CD4-positive, alpha-beta T cell treated with Interleukin-17A for 4 hours (primary cell): ENCODE results near the gene RBKS.
"Not testable (repeated sequence)": the region's sequence is repeated elsewhere in the genome, so short reads cannot be mapped to it uniquely, and the experiment has no call there.

ENCODE experiments used
- DNase-seq: peaks from one replicate; pipeline ENCODE4 v3.0.0-alpha.2; 2020; ENCODE audit warnings: mixed read lengths

The RBKS gene

GRCh38 chr2:27870724-27871123 is 19.5 kb downstream of the RBKS start:
- no peak for DNase-seq

- no peak for DNase-seq
These were observed 20.4 kb downstream of the RBKS start for GRCh38 chr2:27869763-27870162.

GRCh38 chr2:27866237-27866636 is 23.9 kb downstream of the RBKS start:
- DNase-seq: no peak

- DNase-seq: not testable (repeated sequence)
These were observed 26.2 kb downstream of the RBKS start for GRCh38 chr2:27863955-27864354.

- no peak for DNase-seq
These were observed 27.0 kb downstream of the RBKS start for GRCh38 chr2:27863146-27863545.

GRCh38 chr2:27860111-27860510 is 30.1 kb downstream of the RBKS start:
- DNase-seq: no peak

- DNase-seq: no peak
These were observed 32.6 kb downstream of the RBKS start for GRCh38 chr2:27857417-27858172.

GRCh38 chr2:27856956-27857355 is 33.2 kb downstream of the RBKS start:
- DNase-seq: no peak

GRCh38 chr2:27856386-27856785 is 33.8 kb downstream of the RBKS start:
- no peak for DNase-seq

- DNase-seq: no peak
These were observed 34.7 kb downstream of the RBKS start for GRCh38 chr2:27855476-27855875.

GRCh38 chr2:27854229-27854862 is 35.8 kb downstream of the RBKS start:
- no peak for DNase-seq

GRCh38 chr2:27852691-27853090 is 37.5 kb downstream of the RBKS start:
- no peak for DNase-seq

GRCh38 chr2:27849558-27850205 is 40.5 kb downstream of the RBKS start:
- no peak for DNase-seq

- no peak for DNase-seq
These were observed 42.9 kb downstream of the RBKS start for GRCh38 chr2:27847333-27847732.

GRCh38 chr2:27844821-27845255 is 45.3 kb downstream of the RBKS start:
- no peak for DNase-seq

- DNase-seq: no peak
These were observed 46.2 kb downstream of the RBKS start for GRCh38 chr2:27843992-27844391.

GRCh38 chr2:27842894-27843293 is 47.3 kb downstream of the RBKS start:
- DNase-seq: no peak

GRCh38 chr2:27839022-27839618 is 51.1 kb downstream of the RBKS start:
- no peak for DNase-seq

GRCh38 chr2:27838502-27838901 is 51.7 kb downstream of the RBKS start:
- DNase-seq: no peak

- no peak for DNase-seq
These were observed 56.3 kb downstream of the RBKS start for GRCh38 chr2:27833931-27834330.

GRCh38 chr2:27832396-27832795 is 57.8 kb downstream of the RBKS start:
- no peak for DNase-seq

GRCh38 chr2:27831279-27832050 is 58.7 kb downstream of the RBKS start:
- no peak for DNase-seq

- DNase-seq: no peak
These were observed 59.5 kb downstream of the RBKS start for GRCh38 chr2:27830656-27831055.
